ENCODE measurements around the gene CYP3A5. TPM values are rescaled to one million over a fixed set of nuclear protein-coding genes. Genes with fewer than 3 reads are reported as not detected.

CYP3A5 gene
- total and polyA plus RNA-seq, 2 of the 13 experiments (the other 11 are each of a cell fraction or from before 2014, with no cell fraction given) = 5.7 to 9.3 TPM

DNA sequence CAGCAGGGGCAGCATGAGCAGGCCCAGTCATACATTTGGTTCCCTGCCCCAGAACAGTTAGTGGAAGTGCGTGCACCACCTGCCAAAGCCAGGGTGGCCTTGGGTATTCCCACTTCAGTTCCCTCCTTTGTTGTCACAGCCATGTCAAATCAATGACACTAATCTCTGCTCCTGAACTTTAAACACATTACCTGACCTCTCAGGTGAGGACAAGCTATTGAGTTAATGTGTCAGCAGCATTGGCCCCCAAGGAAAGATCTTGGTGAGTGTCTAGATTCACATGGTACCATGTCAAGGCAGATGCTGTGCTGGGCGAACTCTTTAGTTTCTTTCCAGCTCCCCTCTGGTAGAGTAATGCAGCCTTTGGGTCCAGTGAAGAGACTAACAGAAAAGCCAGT is 2.1 kb downstream of the CYP3A5 start (continued):
- TF ChIP-seq, protein P1, sequence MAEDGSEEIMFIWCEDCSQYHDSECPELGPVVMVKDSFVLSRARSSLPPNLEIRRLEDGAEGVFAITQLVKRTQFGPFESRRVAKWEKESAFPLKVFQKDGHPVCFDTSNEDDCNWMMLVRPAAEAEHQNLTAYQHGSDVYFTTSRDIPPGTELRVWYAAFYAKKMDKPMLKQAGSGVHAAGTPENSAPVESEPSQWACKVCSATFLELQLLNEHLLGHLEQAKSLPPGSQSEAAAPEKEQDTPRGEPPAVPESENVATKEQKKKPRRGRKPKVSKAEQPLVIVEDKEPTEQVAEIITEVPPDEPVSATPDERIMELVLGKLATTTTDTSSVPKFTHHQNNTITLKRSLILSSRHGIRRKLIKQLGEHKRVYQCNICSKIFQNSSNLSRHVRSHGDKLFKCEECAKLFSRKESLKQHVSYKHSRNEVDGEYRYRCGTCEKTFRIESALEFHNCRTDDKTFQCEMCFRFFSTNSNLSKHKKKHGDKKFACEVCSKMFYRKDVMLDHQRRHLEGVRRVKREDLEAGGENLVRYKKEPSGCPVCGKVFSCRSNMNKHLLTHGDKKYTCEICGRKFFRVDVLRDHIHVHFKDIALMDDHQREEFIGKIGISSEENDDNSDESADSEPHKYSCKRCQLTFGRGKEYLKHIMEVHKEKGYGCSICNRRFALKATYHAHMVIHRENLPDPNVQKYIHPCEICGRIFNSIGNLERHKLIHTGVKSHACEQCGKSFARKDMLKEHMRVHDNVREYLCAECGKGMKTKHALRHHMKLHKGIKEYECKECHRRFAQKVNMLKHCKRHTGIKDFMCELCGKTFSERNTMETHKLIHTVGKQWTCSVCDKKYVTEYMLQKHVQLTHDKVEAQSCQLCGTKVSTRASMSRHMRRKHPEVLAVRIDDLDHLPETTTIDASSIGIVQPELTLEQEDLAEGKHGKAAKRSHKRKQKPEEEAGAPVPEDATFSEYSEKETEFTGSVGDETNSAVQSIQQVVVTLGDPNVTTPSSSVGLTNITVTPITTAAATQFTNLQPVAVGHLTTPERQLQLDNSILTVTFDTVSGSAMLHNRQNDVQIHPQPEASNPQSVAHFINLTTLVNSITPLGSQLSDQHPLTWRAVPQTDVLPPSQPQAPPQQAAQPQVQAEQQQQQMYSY (CRISPR knock-in tag; IDR thresholded peaks at IDR 0.05) = no peak
- TF ChIP-seq SMAD3 (CRISPR knock-in tag; IDR thresholded peaks at IDR 0.05) (peak; percentile 49; the same call in 1 of the 2 replicates), ZNF224 (CRISPR knock-in tag; IDR thresholded peaks at IDR 0.05) (peak; percentile 89), RFX1 (IDR thresholded peaks at IDR 0.05) (no peak), AHR (CRISPR knock-in tag; IDR thresholded peaks at IDR 0.05) (no peak), SMAD1 (CRISPR knock-in tag; IDR thresholded peaks at IDR 0.05; ENCODE audit: borderline replicate concordance, low read depth) (no peak; the same call in 1 of the 2 replicates), ZNF629 (CRISPR knock-in tag; conservative IDR thresholded peaks at IDR 0.05) (no peak), ZIK1 (CRISPR knock-in tag; IDR thresholded peaks at IDR 0.05; ENCODE audit: borderline replicate concordance, low read depth) (no peak), FOXK1 (CRISPR knock-in tag; IDR thresholded peaks at IDR 0.05; ENCODE audit: borderline replicate concordance, low read depth) (peak; percentile 83; the same call in 1 of the 2 replicates), NFE2 (CRISPR knock-in tag; IDR thresholded peaks at IDR 0.05) (no peak), IKZF1 (IDR thresholded peaks at IDR 0.05) (no peak), SRSF4 (IDR thresholded peaks at IDR 0.05; ENCODE audit: low read depth, low read length, poor library complexity, severe bottlenecking) (no peak), NFE2L2 (IDR thresholded peaks at IDR 0.05; ENCODE audit: low read length) (no peak), THAP11 (CRISPR knock-in tag; IDR thresholded peaks at IDR 0.05) (peak; percentile 55; the same call in 1 of the 2 replicates), ZNF766 (CRISPR knock-in tag; IDR thresholded peaks at IDR 0.05; ENCODE audit: borderline replicate concordance) (peak; percentile 48; the same call in 1 of the 2 replicates), KLF6 (CRISPR knock-in tag; IDR thresholded peaks at IDR 0.05) (0 out of 2 replicates have a peak, but pooled peaks have one; percentile 57), ZNF879 (CRISPR knock-in tag; IDR thresholded peaks at IDR 0.05) (no peak), HNRNPH1 (optimal IDR thresholded peaks at IDR 0.05; ENCODE audit: low read depth, low read length) (no peak)
- TF ChIP-seq, protein P2, sequence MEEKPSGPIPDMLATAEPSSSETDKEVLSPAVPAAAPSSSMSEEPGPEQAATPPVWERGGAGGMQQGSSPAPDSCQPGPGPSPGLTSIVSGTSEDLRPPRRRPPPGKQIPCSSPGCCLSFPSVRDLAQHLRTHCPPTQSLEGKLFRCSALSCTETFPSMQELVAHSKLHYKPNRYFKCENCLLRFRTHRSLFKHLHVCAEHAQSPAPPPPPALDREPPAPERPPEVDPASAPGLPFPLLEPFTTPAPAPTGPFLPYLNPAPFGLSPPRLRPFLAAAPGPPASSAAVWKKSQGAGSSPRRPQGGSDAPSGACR (CRISPR knock-in tag; IDR thresholded peaks at IDR 0.05) = peak; percentile 33; the same call in 1 of the 2 replicates
- TF ChIP-seq, protein P3, sequence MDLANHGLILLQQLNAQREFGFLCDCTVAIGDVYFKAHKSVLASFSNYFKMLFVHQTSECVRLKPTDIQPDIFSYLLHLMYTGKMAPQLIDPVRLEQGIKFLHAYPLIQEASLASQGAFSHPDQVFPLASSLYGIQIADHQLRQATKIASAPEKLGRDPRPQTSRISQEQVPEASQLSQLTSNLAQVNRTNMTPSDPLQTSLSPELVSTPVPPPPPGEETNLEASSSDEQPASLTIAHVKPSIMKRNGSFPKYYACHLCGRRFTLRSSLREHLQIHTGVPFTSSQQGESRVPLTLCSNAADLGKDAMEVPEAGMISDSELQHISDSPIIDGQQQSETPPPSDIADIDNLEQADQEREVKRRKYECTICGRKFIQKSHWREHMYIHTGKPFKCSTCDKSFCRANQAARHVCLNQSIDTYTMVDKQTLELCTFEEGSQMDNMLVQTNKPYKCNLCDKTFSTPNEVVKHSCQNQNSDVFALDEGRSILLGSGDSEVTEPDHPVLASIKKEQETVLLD (CRISPR knock-in tag; IDR thresholded peaks at IDR 0.05; ENCODE audit: low read depth) = no peak
- TF ChIP-seq, protein P4, sequence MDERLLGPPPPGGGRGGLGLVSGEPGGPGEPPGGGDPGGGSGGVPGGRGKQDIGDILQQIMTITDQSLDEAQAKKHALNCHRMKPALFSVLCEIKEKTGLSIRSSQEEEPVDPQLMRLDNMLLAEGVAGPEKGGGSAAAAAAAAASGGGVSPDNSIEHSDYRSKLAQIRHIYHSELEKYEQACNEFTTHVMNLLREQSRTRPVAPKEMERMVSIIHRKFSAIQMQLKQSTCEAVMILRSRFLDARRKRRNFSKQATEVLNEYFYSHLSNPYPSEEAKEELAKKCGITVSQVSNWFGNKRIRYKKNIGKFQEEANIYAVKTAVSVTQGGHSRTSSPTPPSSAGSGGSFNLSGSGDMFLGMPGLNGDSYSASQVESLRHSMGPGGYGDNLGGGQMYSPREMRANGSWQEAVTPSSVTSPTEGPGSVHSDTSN (CRISPR knock-in tag; IDR thresholded peaks at IDR 0.05) = peak; percentile 53
- TF ChIP-seq, protein P5, sequence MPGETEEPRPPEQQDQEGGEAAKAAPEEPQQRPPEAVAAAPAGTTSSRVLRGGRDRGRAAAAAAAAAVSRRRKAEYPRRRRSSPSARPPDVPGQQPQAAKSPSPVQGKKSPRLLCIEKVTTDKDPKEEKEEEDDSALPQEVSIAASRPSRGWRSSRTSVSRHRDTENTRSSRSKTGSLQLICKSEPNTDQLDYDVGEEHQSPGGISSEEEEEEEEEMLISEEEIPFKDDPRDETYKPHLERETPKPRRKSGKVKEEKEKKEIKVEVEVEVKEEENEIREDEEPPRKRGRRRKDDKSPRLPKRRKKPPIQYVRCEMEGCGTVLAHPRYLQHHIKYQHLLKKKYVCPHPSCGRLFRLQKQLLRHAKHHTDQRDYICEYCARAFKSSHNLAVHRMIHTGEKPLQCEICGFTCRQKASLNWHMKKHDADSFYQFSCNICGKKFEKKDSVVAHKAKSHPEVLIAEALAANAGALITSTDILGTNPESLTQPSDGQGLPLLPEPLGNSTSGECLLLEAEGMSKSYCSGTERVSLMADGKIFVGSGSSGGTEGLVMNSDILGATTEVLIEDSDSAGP (CRISPR knock-in tag; IDR thresholded peaks at IDR 0.05; ENCODE audit: borderline replicate concordance) = peak; percentile 47

Measured in HepG2 (cell line).